ENCODE data around the gene EDIL3.
"Not testable (repeated sequence)": the region's sequence is repeated elsewhere in the genome, so short reads cannot be mapped to it uniquely, and the experiment has no call there.

EDIL3 gene

DNA sequence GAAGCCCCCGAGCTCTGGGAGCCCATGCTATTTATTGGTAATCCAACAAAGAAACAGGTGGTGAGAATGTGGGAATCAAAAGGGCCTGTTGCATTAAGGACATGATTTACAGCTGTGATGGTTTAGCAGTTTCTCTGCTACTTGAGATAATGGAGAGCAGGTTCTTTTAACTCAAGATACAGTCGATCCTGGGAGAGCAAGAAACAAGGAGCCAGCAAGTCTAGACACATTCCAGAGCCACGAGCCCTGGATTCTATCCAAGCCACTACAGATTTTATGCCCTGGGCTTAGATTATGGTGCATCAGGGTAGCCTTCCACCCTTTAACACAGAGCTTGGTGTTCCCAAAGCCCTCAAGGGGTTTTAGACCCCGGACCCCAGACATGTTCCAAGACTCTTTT, 87.0 kb downstream of the EDIL3 start:
- DNase-seq = not testable (repeated sequence)

DNA sequence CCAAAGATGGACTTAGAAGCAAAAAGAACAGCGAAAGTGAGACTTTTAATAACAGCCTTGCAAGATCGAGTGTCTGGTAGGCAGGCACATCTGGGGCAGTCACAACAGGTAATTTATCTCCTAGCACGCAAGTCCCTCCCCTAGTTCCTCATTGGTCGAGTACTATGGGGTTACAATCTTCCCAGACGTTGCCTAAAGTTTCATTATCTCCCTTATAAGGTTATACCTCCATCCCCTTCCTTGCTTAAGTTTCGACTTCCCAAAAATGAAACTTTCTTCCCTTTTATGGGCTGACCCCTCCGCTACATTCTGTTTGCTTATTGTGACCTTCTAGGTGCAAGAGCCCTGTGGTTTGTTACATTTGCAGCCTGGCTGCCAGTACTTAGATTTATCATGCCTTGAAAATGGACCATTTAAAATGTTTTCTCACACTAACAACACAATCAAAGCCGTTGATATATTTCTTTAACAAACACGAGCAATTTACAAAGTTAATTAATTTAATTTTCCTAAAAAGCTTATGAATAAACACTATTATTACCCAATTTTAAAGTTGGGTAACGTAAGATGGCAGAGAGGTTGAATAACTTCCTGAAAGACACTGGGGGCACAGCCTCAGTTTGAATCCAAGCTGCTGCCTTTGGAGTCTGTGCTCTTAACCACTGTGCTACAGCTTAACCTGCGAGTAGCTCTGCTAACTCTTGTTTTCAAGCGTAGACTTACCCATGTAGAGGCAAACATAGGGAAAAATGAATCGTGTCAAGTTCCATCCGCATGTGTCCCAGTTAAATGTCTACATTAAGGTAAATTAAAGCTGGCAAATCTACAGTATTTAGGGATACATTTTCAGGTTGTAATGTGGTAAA, 91.7 kb downstream of the EDIL3 start:
- no peak for DNase-seq

- DNase-seq = no peak
Measured at GRCh38 chr5:84292000-84292642, 92.6 kb downstream of the EDIL3 start.

GRCh38 chr5:84290673-84291072, 94.0 kb downstream of the EDIL3 start:
- no peak for DNase-seq

GRCh38 chr5:84290161-84290560, 94.5 kb downstream of the EDIL3 start:
- DNase-seq = no peak

GRCh38 chr5:84287951-84288350, 96.7 kb downstream of the EDIL3 start:
- no peak for DNase-seq

DNA sequence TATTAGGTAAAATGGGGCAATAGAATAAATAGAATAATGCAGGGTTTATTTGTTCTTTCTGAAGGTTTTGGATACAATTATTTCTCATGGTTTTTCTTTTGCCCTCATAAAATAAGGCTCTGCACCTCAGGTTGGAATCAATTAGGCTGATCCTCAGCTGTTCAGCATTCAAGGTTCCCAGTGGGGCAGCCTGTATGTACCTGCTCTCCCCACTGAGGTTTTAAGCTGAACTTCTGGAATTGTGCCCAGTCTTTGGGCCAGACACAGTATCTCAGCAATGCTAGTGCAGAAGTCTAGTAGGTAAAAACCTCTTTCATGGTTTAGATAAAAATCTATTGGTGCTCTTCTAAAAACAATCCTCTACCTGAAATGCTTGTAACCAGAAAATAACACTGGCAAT, 98.0 kb downstream of the EDIL3 start:
- DNase-seq = no peak

DNA sequence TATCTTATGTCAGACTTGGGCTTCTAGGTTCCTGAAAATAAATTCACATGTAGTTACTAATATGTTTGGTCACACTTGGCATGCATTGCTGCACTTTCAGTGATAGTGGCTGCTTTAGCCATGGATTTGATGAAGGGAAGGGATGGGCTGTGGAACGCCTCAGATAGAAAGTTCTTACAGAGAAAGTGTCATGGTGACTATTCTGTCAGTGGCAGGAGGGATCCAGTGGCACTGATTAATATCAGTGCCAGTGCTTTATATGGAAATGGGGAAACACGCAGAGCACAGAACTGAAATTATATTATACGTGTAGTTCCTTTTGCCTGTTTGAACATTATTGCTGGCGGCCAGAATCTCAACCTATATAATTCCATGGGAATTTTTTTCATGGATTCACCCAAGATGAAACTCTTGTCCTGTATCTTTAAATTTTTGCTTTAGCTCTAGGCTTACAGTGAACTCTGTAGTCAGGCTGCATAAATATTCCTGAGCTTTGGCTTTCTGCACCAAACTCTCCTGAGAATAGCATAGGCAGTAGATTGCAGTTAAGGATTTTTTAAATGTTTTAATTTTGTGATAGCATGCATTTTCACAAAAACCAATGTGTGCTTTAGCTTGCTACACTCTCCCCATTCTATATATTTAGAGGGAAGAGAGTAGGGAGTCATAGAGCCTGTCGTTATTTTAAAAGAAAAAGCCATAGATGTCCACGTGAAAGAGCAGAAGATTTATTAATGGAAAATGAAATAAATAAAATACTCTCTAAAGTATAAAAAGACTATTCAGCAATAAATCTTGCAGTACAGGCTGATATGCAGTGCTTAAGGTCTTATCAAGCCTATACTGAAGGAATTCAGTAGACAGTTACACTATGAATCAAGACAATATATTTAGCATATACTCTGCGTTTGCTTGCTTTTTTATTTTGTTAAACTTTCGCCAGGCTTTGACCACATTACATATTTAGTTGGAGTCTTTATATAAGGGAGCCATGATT, 98.7 kb downstream of the EDIL3 start:
- DNase-seq = no peak

GRCh38 chr5:84281383-84281782, 103.3 kb downstream of the EDIL3 start:
- DNase-seq = no peak

DNA sequence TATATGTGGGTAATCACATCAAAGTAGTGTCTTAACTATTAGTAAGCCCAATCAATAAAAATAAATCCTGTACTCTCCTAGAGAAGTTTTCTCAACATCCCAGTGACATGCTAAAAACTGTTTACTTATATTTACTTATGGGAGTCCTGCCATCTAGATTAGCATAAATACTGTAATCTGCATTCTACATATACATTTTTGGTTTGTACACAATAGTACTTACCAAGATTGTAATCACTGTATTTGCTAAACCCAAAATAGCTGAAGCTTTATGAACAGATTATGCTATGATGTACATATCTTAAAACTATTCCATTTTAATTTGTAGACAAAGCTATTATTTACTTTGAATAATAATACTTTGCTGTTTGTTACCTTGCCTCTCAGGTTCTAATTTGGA, 105.4 kb downstream of the EDIL3 start:
- DNase-seq = no peak

GRCh38 chr5:84275609-84276008, 109.1 kb downstream of the EDIL3 start:
- DNase-seq = no peak

- DNase-seq = no peak
Measured at GRCh38 chr5:84274585-84275468, 109.9 kb downstream of the EDIL3 start.

GRCh38 chr5:84273517-84273883, 111.2 kb downstream of the EDIL3 start:
- DNase-seq = no peak

- no peak for DNase-seq
Measured at GRCh38 chr5:84272771-84273516, 111.7 kb downstream of the EDIL3 start.

DNA sequence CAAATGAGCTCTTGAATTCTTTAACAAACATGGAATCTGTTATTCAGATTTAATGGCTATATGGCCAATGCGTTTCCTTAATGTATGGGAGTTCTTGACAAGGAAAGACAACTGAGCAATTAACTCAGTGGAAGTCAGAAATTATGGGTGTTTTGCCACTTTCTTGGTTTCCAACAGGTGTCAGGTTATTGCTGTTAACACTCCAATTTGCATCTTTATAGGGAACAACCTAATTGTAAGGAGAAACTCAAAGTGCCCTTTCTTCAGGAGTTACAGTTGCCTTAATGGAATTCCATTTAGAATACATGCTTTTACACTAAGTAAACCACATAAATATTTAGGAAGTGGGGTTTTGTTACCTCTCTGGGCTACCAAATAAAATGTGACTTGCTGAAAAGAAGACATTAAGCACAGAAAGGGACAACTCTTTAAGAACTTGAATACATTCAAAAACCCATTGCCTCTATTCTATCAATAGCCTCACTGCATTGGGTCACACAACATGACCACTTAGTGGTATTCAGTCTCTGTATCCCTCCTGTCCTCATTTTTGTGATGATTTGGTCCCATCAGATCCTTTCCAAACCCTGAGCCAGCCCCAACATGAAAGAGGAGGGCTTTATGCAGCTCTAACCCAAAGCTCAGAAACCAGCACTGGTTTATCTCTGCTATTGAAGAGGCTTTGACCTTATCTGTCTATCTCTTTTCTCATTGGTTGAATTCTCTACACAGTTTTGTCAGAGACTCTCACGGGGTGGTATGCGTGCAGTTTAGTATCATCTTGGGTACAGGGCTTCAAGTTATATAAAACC, 118.7 kb downstream of the EDIL3 start:
- no peak for DNase-seq

- DNase-seq = no peak
Measured at GRCh38 chr5:84265130-84265529, 119.5 kb downstream of the EDIL3 start.

- DNase-seq = no peak
Measured at GRCh38 chr5:84260939-84261338, 123.7 kb downstream of the EDIL3 start.

DNA sequence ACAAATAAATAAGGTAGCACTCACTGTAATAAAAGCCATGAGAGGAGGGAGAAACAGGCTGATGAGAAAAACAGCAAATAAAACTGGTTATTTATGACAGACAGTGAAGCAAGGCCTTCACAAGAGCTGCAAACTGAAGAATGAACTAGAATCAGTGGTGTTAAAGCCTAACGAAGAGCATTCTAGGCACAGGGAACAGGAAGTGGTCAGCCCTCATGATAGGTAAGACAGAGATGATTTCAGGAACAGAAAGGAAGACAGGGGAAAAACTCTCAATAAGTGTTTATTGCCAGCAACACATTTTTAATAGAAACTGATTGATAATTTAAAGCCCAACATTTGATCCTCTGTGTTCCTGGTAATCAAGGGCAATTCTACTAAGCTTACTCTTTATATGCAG, 124.5 kb downstream of the EDIL3 start:
- no peak for DNase-seq

DNA sequence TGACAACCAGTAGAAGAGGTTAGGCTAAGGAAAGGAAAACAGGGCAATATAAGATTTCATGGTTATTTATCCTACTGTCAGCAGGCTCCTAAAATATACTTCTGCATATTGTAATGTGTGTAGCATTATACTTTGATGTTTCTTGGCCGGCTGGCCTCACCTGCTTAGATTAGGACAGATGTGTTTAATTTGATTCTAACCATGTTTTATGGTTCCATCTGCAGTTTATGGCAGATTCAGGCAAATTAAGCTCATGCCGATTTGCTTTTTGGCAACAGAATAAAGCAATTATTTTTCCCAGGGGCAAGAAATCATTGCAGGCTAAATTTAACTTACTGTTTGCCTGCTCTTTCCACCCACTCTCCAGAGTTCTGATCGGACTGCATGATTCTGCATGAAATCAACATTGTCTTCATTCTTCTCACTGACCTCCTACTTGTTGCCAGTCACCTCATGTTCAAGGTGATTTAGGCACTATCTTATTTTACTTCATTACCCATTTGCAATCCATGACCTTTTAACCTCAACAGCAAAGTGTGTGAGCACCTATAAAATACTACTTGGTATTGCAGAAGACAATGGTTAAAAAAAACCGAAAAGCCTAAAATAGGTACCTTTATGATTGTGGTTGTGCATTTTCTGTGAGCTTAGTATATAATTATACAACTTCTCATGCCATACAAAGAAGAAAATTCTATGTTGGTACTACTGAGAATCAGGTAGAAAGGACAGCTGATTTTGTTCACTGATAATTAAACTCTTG, 125.2 kb downstream of the EDIL3 start:
- no peak for DNase-seq

DNA sequence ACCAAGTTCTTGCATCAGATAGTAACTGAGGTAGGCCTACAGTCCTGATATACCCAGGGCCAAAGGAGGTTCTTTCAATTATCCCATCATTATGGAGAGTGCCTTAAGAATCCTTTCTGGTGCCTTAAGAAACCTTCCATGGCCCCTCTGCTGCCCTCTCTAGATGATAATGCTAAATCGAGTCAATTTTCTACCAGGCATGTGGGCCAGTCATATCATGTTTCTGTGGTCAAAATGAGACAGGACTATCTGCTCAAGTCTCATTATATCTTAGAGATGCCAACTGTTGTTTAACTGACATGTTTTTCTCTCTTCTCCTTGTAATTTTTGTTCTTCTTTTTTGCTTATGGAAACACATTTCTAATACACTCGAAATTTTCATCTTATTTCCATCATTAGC, 127.6 kb downstream of the EDIL3 start:
- DNase-seq = no peak
